G401.6 (cell line): ENCODE data around the gene SLC8A2.

Source experiments
- FAIRE-seq: peaks from 2 replicates; lab custom pipeline; 2012; peaks lifted over from hg19 to GRCh38; lab: Jason Lieb, UNC

The SLC8A2 gene

GRCh38 chr19:47503130-47503825 is 31.6 kb upstream of the SLC8A2 start:
- no peak for FAIRE-seq

- FAIRE-seq: no peak
These were observed 28.5 kb upstream of the SLC8A2 start for GRCh38 chr19:47499863-47500830.

- FAIRE-seq: no peak
These were observed 27.7 kb upstream of the SLC8A2 start for GRCh38 chr19:47499371-47499770.

- no peak for FAIRE-seq
These were observed 26.9 kb upstream of the SLC8A2 start for GRCh38 chr19:47498561-47498960.

- no peak for FAIRE-seq
These were observed 26.3 kb upstream of the SLC8A2 start for GRCh38 chr19:47497821-47498520.

- no peak for FAIRE-seq
These were observed 25.5 kb upstream of the SLC8A2 start for GRCh38 chr19:47497050-47497766.

- FAIRE-seq: no peak
These were observed 24.0 kb upstream of the SLC8A2 start for GRCh38 chr19:47495478-47496372.

- FAIRE-seq: no peak
These were observed 23.0 kb upstream of the SLC8A2 start for GRCh38 chr19:47494729-47495128.

- no peak for FAIRE-seq
These were observed 22.5 kb upstream of the SLC8A2 start for GRCh38 chr19:47494211-47494547.

GRCh38 chr19:47493378-47494210 is 21.9 kb upstream of the SLC8A2 start:
- FAIRE-seq: no peak

- no peak for FAIRE-seq
These were observed 21.1 kb upstream of the SLC8A2 start for GRCh38 chr19:47492571-47493377.

GRCh38 chr19:47492137-47492533 is 20.4 kb upstream of the SLC8A2 start:
- FAIRE-seq: no peak

- no peak for FAIRE-seq
These were observed 19.9 kb upstream of the SLC8A2 start for GRCh38 chr19:47491358-47492136.

- FAIRE-seq: no peak
These were observed 19.2 kb upstream of the SLC8A2 start for GRCh38 chr19:47490847-47491246.

GRCh38 chr19:47490031-47490430 is 18.3 kb upstream of the SLC8A2 start:
- FAIRE-seq: no peak

GRCh38 chr19:47489072-47489914 is 17.6 kb upstream of the SLC8A2 start:
- FAIRE-seq: no peak
